ENCODE results near the gene MAP3K2. TPM values are rescaled to one million over a fixed set of nuclear protein-coding genes. Genes with fewer than 3 reads are reported as not detected.

The MAP3K2 gene
- total and polyA plus RNA-seq, 2 donors (not counting 3 experiments of a cell fraction or from before 2014, with no cell fraction given): 3.4 to 25.7 TPM

GRCh38 chr2:127418300-127419111 is 30.7 kb upstream of the MAP3K2 start, which contains the start of gene PROC:
Gene PROC, plus strand, starts transcription at chr2:127418427. Its CDS starts 1,516 bp downstream, at chr2:127419943.
- Histone ChIP-seq H3K9ac (replicated peaks; ENCODE audit: extremely low read depth, insufficient read depth, low read length) (no peak within 1 kb of the TSS), H4K20me1 (replicated peaks; ENCODE audit: control insufficient read depth, extremely low read depth, insufficient read depth, low read length) (no peaks in the 10 kb centered on the region), H3K4me2 (ENCODE audit: insufficient read depth, low read length) (no peak within 1 kb of the TSS), H3K9me3 (replicated peaks; ENCODE audit: control insufficient read depth, insufficient read depth, low read length) (no peaks in the 10 kb centered on the region), H3K9me1 (replicated peaks; ENCODE audit: control insufficient read depth, extremely low read depth, insufficient read depth, low read length) (no peaks in the 10 kb centered on the region), H2AFZ (ENCODE audit: low read depth, low read length) (no peak within 1 kb of the TSS), H3K4me1 (ENCODE audit: control insufficient read depth, extremely low read depth, insufficient read depth, low read length) (peaks cover 18% of the 10 kb centered on the region), H3K79me2 (ENCODE audit: control insufficient read depth, insufficient read depth, low read length) (no peaks in the 10 kb centered on the region), H3K27me3 (ENCODE audit: control insufficient read depth in 2 of 2, insufficient read depth in 2 of 2, low read length in 2 of 2) (peaks cover 12 to 19% of the 10 kb centered on the region in 2 experiments), H3K36me3 (ENCODE audit: control insufficient read depth in 2 of 2, extremely low read depth in 1 of 2, insufficient read depth in 2 of 2, low read length in 2 of 2) (no peaks in the 10 kb centered on the region), H3K4me3 (replicated peaks in 1 of 3; ENCODE audit: insufficient read depth in 1 of 3, low read depth in 1 of 3, low read length in 3 of 3) (no peak within 1 kb of the TSS), H3K27ac (ENCODE audit: insufficient read depth, low read depth, low read length) (no peak within 1 kb of the TSS)
- dilution Hi-C loops (cut with MboI; ENCODE audit: extremely low pct_ligation_motif_present, low sequenced_read_pairs) (no loop called here), intact Hi-C loops (cut with micrococcal nuclease) (loop anchor here (5.0 kb wide), 1 partner anchor 81 kb away; no protein-coding TSS in a partner anchor)
- POLR2A ChIA-PET: no interaction called here
- TF ChIP-seq EZH2 (IDR thresholded peaks at IDR 0.05; ENCODE audit: borderline replicate concordance, low read depth, low read length, severe bottlenecking): no peak
- TF ChIP-seq POLR2AphosphoS5 (IDR thresholded peaks at IDR 0.05; ENCODE audit: insufficient read depth, low read depth, low read length): no peak
- TF ChIP-seq JUN (IDR thresholded peaks at IDR 0.05; ENCODE audit: borderline replicate concordance, insufficient read depth, insufficient read length, low read depth): no peak
- no peak for TF ChIP-seq GATA2 (IDR thresholded peaks at IDR 0.05; ENCODE audit: insufficient read depth, insufficient read length, low read depth, low read length)
- TF ChIP-seq MYC (IDR thresholded peaks at IDR 0.05; ENCODE audit: low read depth, low read length): no peak
- no peak for TF ChIP-seq POLR2A (IDR thresholded peaks at IDR 0.05; ENCODE audit: low read depth, low read length)
- TF ChIP-seq CTCF (IDR thresholded peaks at IDR 0.05; ENCODE audit: extremely low read depth in 1 of 2, insufficient read depth in 1 of 2, low read depth in 1 of 2, low read length in 2 of 2): no peak
- BruUV-seq (replicated peaks): no TSS peak
- no peak for DNase-seq (ENCODE audit: low read depth, low spot score)
- CTCF ChIA-PET: interaction anchor here (1.1 to 1.3 kb wide), 2 partner anchors 7 to 35 kb away, joined by 3 read pairs; no protein-coding TSS in a partner anchor
- FAIRE-seq: no peak
